ENCODE data around the gene ZSCAN22.
A peak's percentile ranks its signal among the peaks of the same experiment; 100 is the strongest.
"Not testable (repeated sequence)": the region's sequence is repeated elsewhere in the genome, so short reads cannot be mapped to it uniquely, and the experiment has no call there.

Gene ZSCAN22

DNA sequence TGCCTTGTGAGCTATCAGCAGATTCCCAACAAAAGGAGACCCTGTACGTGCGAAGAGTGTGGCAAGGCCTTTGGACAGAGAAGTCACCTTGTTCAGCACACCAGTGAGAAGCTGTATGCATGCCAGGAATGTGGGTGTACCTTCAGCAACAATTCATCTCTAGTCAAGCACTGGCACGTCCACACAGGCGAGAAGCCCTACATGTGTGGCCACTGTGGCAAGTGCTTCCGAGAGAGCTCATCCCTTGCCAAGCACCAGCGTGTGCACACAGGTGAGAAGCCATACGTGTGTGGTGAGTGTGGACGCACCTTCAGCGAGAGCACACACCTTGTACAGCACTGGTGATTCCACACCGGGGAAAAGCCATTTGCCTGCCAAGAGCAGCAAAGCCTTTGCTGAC is 7.6 kb upstream of the ZSCAN22 start:
- no peak for DNase-seq

DNA sequence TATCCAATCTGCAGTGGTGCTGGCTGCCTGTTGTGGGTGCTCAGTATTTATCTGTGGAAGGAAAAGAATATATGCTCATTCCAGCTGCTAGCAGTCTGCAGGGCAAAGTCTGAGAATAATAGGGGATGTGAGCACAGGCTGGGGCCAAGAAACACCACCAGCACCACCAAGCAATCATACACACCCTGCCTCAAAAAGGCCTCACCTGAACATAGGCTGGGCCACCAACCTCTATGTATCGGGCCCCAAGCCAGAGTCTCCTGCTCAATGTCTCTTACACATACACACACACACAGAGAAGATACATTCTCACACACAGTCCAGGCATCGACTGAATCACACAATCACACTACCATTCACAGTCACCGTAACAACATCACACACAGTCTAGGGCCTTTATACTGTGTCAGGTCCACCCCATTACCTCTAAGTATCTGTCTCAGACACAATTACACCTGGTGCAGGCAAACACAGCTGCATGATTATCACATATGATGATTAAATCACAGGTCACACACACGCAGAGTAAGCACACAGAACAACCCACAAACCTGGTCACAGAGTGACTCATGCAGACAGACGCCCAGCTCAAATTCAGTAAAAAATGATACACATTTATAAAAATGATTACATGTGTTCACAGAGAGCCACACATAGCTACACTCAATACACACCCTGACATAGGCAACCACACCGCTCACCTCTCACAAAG is 1.3 kb upstream of the ZSCAN22 start:
- no peak for DNase-seq

DNA sequence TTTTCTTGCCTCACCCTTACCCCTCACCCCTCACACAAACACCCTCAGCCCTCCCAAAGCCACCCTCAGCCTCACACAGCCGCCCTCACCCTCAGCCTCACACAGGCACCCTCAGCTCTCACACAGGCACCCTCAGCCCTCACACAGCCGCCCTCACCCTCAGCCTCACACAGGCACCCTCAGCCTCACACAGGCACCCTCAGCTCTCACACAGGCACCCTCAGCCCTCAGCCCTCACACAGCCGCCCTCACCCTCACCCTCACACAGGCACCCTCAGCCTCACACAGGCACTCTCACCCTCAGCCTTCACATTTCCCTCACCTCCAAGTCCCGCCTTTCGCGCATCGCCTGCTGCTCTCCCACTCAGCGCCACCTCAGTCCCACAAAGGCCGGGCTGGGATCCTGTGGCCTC is 287 bp upstream of the ZSCAN22 start:
- no peak for DNase-seq

DNA sequence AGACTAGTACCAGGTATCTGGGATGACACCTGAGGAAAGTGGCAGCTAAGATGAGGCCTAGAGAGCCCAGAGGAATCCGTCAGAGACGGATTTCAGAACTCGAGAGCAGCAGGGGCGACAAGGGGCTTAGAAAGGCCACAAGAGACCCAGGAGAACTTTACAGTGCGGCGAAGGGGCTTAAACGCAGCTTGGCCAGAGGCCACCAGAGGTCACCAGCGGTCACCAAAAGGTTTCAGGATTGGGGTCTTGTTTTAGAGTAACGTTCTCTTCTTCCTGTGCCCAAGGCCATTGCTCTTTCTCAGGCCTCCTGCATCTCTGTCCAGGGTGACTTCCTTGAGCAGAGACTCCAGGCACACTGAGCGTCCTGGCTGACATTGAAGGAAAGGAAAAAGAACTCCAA is 2.2 kb downstream of the ZSCAN22 start:
- peak; percentile 23 for DNase-seq

DNA sequence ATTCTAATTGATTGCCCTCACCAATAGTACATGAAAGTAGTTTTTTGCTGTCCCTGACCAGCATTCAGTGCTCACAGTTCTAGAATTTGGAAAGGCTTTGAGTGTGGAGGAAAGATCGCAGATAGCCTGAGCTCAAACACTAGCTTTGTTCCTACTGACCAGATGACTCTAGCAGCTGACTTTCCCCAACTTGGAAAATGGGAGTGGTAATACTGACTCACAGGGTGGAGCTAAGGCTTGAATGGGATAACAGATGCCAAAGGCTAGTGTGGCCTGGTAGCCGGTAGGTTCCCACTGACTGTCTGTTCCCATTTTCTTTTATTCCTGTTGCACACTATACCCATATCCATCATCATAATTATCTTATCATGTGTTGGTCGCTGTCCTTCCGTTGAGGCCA is 3.7 kb downstream of the ZSCAN22 start:
- DNase-seq, result no peak

DNA sequence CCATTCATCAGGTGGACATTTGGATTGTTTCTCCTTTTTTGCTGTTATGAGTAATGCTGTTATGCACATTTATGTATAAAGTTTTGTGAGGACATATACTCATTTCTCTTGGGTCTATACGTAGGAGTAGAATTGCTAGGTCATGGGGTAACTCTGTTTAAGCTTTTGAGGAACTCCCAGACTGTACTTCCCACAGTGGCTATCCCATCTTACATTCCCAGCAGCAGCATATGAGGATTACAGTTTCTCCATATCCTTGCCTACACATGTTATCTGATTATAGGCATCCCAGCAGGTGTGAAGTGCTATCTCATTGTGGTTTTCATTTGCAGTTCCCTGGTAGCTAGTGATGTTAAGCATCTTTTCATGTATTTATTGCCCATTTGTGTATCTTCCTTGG is 5.9 kb downstream of the ZSCAN22 start:
- DNase-seq, result no peak

DNA sequence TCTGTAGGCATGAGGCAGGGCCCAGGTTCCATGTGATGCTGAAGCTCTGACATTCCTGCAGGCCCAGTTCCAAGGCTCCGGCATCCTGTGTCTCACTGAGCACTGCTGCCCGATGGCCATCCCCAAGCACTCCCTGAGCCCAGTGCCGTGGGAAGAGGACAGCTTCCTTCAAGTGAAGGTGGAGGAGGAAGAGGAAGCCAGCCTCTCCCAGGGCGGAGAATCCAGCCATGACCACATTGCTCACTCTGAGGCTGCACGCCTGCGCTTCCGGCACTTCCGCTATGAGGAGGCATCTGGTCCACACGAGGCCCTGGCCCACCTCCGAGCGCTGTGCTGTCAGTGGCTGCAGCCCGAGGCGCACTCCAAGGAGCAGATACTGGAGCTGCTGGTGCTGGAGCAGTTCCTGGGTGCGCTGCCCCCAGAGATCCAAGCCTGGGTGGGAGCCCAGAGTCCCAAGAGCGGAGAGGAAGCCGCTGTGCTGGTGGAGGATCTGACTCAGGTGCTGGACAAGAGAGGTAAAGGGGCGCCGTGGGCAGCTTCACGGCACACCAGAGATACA is 8.0 kb downstream of the ZSCAN22 start:
- no peak for DNase-seq

DNA sequence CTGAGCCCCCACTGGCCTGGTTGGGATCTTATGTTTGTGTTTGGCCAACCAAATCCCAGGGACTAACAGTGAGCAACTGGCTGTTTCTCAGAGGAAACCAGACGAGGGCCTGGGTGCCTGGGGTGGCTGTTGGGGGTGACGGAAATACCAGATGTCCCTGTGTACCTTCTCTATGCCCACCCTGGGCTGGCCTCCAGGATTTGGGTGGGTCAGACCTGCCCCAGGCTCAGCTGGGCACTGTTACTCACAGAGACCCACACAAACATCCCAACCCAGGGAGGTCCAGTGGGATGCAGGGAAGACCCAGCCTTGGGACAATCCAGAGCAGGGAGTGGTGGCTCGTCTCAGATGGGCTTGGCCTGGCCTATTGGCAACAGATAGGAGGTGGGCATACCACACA is 8.8 kb downstream of the ZSCAN22 start:
- no peak for DNase-seq

DNA sequence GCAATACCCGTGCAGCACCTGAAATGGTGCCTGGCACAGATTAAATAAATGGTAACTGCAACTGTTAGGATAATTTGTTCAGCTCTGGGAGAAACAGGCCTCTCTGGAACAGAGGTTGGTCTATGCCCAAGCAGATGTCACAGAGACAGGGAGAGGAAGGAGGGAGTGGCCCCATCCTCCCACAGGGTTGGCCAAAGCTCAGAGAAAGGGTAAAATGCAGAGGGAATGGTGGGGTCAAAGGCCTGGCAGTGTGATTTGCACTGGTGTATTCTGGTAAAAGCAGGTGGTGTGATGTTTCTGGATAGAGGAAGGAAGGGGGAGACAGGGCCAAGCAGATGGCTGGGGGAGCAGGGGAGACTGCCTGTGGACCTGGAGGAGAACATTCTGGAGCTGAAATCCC is 9.4 kb downstream of the ZSCAN22 start:
- DNase-seq, result no peak

DNA sequence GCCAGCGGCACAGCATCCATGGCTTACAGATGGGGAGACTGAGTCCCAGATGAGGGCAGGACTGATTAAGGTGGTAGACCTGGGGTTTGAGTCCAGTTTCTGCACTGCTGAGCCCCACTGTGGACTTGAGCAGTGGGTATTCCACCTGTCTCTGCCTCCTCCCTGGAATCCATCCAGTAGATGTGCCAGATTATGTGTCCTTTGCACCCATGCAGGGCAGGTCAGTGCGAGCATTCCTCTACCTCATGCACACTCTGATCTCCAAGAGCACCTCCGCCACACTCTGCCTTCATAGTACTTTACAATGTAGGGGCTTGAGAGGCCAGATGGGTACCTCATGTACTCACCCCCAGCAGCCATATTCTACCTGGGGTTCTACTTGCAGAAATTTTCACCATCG is 10.0 kb downstream of the ZSCAN22 start:
- DNase-seq, result no peak

DNA sequence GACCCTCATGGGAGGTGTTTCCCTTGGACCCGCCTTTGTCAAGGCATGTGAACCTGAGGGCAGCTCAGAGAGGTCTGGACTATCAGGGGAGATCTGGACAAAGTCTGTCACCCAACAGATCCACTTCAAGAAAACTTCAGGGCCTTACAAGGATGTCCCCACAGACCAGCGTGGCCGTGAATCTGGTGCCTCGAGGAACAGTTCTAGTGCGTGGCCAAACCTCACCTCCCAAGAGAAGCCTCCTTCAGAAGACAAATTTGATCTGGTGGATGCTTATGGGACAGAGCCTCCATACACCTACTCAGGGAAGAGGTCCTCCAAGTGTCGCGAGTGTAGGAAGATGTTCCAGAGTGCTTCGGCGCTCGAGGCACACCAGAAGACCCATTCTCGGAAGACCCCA is 11.5 kb downstream of the ZSCAN22 start:
- DNase-seq, result no peak

DNA sequence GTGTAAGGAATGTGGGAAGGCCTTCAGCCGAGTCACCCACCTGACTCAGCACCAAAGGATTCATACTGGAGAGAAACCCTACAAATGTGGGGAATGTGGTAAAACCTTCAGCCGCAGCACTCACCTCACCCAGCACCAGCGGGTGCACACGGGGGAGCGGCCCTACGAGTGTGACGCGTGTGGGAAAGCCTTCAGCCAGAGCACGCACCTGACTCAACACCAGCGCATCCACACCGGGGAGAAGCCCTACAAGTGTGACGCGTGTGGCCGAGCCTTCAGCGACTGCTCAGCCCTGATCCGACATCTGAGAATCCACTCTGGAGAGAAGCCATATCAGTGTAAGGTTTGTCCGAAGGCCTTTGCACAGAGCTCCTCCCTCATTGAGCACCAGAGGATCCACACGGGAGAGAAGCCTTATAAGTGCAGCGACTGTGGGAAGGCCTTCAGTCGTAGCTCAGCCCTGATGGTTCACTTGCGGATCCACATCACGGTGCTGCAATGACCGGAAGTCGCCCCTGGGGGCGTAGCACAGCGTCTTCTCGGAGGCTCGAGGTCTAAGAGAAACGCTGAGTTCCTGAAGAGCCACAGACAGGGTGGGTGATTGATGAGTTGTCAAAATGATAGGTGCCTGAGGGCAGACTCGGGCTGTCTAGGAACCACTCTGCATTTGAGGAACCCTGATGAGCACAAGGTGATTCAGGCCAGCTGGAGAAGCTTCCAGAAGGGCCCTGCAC is 12.2 kb downstream of the ZSCAN22 start:
- no peak for DNase-seq

DNA sequence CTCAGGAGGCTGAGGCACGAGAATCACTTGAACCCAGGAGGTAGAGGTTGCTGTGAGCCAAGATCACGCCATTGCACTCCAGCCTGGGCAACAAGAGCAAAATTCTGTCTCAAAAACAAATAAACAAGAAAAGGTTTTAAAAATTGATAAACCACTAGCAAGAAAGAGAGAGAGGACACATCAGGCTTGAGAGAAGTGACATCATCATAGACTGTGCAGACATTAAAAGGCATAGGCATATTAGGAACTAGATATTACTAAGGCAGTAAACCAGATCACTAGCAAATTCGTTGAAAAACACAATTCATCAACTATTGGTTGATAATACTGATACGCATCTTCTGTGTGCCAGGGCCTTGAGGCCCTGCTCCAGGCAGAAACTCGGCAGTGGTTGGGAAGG is 18.8 kb downstream of the ZSCAN22 start:
- no peak for DNase-seq

DNA sequence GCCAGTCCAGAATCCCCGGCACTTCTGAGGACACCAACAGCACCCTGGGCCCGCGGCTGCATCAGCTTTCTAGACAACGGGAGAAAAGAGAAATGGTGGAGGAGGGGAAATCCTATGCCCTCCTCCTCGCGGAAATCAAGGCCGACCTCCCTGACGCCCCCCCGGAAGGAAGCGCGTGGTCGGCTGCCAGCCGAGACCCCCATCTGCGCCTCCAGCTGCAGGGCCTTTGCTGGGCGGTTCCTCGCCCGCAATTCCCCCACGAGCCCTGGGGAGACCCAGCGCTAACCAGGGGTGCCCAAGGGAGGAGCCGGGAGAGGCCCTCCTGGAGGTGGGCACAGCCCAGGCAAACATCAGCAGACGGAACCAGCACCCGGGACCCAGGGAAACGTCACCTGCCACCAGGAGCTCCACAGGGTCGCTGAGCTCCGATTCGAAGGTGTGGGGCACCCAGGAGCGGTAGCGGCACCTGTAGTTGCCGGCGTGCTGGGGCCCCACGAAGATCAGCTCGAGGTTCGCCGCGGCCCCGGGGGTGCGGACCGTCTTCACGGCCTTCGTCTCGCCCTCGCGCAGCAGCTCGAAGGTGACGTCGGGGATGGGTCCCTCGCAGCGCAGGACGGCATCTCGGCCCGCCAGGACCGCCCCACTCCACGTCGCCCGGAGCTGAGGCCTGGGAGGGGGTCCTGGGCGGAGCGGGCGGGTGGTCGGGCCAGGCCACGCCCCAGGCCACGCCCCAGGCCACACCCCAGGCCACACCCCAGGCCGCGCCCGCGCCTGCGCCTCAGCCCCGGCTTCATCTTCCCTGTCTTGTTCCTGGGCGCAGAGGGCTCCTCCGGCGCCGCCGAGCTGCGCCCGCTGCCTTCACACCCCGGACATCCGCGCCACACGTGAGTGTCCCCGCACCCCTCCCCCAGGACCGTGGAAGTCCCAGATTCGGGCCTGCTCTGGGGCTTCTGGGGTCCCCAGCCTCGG is 20.5 kb downstream of the ZSCAN22 start:
- DNase-seq, result peak; percentile 77

DNA sequence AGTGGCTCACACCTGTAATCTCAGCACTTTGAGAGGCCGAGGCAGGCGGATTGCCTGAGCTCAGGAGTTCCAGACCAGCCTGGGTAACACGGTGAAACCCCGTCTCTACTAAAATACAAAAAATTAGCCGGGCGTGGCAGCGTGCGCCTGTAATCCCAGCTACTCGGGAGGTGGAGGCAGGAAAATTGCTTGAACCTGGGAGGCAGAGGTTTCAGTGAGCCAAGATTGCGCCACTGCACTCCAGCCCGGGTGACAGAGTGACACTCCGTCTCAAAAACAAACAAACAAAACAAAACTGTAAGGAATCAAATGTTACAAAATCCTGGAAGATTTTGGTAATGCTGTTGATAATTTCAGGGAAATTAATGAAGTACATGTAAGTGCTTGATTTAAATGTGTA is 21.3 kb downstream of the ZSCAN22 start:
- DNase-seq, result not testable (repeated sequence)

DNA sequence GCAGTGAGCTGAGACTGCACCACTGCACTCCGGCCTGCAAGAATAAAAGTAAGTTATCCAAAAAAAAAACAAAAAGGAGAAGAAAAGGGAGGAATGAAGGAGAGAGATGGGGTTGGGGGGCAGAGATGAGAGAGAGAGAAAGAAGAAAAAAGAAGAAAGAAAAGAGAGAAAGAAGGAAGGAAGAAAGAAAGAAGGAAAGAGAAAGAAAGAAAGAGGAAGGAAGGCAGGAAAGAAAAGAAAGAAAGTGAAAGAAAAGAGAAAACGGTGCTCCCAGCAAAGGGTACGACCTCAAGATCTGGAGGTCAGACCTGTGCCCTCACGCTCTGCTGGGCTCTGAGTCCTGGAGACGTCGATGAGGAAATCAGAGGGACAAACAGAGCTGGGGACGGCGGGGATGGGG is 22.8 kb downstream of the ZSCAN22 start:
- DNase-seq, result no peak

DNA sequence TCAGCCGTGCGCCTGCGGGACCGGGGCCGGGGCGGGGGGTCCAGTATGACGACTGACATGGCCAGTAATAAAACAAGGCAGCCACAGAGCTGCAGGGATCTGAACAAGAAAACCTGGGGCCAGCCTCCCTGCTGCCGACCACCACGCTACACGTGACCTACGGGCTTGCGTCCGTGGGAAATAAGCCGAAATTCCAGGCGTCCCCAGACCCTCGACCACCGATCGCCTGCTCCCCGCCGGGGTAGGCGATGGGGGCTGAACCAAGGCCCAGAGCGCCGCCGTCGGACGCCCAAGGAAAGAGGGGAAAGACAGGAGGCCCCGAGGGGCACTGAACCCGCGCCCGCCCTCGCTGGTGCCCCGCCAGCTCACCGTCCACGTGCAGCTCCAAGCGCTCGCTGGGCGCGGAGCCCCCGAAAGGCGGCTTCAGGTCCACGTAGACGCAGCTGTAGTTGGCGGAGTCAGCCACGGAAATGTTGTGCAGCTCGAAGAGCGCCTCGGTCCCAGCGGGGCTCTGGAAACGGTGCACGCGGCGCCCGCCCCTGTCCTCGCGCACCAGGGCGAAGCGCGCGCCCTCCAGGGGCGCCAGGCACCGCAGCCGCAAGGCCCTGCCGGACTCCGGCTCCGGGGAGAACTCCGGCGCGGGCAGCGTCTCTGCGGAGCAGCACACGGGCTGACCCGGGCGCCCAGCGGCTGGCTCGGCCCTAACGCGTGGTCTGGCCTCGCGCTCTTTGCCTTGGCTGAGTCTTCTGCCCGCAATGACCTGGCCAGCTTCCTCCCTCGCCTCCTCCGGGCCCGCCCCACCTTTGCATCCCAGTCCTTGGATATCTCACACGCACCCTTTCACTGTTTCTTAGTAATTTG is 23.4 kb downstream of the ZSCAN22 start:
- DNase-seq, result no peak

DNA sequence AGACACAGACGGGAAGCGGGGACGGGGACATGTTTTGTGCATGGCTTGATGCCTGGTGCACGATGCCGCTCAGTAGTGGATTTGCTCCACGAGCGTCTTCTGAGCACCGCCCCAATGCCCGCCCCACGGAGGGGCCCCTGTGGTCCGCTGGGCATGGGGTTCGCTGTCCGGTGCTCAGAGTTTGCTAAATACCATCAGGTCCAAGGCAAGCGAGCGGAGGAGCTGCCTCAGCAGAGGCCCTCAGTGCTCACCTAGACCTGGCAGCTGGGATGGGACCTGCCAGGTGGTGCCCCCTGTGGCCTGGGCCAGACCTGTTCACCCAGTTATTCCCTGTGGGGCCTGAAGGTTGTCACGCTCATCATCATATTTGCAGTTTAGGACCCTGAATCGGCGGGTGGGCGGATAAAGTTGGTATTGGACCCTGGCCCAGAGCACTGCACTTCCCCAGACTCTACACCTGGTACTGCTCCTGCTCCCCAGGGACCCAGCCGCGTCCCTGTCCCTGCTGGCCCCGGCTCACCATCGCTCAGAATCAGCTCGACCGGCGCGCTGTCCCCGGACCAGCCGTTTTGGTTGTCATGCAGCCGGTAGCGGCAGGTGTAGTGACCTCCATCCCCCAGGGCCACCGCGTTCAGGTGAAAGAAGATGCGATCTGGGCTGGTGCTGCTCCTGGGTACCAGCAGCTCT is 24.2 kb downstream of the ZSCAN22 start:
- no peak for DNase-seq

DNA sequence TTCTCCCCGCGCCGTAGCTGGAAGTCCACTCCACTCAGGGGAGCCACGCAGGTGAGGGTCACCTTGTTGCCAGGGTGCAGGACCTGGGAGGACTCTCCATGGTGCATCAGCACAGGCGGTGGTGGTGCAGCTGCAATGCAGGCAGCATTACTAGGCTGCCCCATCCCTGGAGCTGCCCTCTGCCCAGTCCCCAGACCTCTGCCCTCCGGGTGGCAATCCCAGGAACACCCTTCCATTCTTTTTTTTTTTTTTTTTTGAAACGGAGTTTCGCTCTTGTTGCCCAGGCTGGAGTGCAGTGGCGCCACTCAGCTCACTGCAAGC is 24.7 kb downstream of the ZSCAN22 start:
- no peak for DNase-seq

DNA sequence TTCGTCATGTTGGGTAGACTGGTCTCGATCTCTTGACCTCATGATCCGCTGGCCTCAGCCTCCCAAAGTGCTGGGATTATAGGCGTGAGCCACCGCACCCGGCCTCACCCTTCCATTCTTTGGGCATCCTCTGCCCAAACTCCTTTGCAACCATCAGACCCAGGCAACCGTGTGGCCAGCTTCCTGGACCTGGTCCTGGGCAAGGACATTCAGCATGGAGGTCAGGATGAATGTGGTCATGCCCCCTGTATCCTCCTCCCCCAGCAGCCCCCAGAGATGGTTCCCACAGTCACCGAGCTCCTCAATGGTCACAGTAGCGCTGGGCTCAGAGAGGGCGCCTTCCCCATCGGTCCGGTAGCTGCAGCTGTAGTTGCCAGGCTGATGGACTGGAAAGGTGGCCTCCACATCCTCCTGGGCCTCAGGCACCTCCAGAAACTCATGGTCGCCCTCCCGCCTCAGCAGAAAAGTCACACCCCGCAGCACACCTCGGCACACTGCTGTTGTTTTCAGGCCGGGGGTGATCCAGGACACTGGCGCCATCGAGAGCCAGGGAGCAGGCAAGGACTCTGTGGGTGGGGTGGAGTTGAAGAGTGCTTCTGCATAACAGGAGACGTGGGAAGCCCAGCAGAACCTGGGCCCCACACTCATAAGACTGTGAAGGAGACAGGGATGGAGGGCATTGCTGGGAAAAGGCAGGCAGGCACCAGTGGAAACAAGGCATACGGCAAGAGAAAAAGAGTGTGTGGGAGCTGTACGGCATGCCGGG is 25.4 kb downstream of the ZSCAN22 start:
- DNase-seq, result no peak

Data from CD4-positive, alpha-beta T cell treated with Interleukin-21 for 1 hour (primary cell).